GM10847 (cell line): ENCODE measurements around the gene ZNF462.

Source experiments
- POLR2A ChIP-seq: IDR thresholded peaks from 2 replicates; pipeline ENCODE4 v1.6.1; 2011; ENCODE audit not compliant: insufficient read length; ENCODE audit errors: extremely low read depth

ZNF462 gene

DNA sequence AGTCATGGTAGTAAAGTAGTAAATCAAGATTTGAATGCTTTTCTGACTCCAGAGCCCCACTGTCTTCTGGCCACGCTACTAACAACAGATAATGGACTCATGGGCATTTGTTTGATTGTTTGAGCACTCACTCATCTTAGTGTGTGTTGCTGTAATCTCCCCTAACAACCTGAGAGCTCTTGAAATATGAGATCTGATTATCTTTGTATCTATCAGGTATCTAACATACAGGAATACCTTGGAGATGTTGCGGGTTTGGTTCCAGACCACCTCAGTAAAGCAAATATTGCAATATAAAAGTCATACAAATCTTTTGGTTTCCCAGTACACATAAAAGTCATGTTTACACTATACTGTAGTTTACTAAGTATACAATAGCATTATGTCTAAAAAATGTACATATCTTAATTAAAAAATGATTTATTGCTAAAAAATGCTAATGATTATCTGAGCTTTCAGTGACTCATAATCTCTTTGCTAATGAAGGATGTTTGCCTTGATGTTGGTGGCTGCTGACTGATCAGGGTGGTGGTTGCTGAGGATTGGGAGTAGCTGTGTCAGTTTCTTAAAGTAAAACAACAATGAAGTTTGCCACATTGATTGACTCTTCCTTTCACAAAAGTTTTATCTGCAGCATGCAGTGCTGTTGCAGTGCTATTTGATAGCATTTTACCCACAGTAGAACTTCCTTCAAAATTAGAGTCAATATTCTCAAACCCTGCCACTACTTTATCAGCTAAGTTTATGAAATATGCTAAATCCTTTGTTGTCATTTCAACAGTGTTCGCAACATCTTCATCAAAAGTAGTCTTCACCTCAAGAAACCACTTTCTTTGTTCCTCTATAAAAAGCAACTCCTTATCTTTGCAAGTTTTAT, 92.2 kb downstream of the ZNF462 start:
- TF ChIP-seq POLR2A = no peak

DNA sequence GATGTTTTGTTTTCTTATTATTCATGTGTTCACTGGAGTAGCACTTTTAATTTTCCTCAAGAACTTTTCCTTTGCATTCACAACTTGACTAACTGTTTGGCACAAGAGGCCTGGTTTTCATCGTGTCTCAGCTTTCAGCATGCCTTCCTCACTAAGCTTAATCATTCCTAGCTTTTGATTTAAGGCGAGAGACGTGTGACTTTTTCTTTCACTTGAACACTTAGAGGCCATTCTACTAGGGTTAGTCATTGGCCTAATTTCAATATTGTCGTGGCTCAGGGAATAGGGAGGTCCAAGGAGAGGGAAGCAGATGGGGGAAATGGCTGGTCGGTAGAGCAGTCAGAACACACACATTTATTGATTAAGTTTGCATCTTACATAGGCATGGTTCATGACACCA, 94.0 kb downstream of the ZNF462 start:
- no peak for TF ChIP-seq POLR2A

- TF ChIP-seq POLR2A = no peak
These were observed 96.1 kb downstream of the ZNF462 start for GRCh38 chr9:106958955-106959657.

- TF ChIP-seq POLR2A = no peak
These were observed 97.3 kb downstream of the ZNF462 start for GRCh38 chr9:106960258-106960657.

- no peak for TF ChIP-seq POLR2A
These were observed 98.7 kb downstream of the ZNF462 start for GRCh38 chr9:106961623-106962022.

DNA sequence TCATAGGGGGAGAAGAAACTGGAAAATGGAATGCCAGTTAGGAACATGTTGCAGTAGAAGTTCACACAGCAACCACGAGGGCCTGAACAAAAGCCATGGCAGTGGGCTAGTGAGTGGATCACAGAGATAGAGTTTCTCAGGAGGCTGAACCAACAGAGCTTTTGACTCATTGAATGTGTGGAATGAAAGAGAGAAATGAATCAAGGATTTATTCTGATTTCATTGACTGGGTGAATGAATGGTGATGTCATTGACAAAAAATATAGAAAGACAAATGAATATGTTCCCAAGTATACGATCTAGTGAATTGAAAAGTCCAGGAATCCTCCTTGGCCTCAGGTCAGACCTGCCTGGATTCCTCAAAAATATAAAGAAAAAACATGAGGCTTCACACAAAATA, 99.2 kb downstream of the ZNF462 start:
- no peak for TF ChIP-seq POLR2A

DNA sequence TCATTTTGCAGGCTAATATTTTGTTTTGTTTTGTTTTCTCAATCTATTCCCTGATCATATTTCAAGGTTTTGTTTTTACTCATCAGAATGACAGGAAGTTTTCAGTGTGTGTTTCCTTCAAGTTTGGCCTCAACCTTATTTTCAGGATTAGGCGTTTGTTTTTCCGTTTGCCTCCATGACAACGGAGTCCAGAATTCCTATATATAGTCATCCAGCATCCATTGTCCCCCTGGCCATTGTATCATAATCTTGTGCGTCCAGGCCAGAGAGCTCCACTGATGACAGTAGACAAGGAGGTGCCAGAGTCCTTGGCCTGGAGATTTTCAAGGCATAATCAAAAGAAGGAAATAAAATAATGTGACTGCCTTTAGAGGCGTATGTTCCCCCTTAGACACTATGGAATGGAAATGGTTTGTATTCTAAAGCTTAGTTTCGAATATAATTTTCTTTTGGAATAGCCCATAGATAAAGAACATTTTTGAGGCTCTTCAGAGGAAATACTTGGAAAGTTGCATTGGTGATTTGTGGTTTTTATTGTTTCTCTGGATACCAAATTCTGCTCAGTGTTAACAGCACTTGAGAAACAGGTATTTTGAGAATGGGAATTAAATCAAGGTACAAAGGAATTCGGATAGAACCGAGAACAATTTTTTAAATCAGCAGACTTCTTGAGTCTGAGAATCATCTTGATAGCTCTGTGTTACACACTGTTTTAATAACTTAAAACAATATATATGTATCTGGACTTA, 99.8 kb downstream of the ZNF462 start:
- TF ChIP-seq POLR2A = no peak

DNA sequence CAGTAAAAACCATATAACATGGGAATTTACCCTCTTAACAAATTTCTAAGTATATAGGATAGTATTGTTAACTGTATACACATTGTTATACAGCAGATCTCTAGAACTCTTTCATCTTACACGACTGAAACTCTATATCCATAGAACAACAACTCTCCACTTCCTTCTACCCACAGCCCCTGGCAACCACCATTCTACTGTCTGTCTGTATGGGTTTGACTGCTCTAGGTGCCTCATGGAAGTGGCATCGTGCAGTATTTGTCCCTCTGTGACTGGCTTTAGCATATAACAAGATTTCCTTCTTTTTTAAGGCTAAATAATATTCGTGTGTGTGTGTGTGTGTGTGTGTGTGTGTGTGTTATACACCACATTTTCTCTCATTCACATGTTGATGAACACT, 100.7 kb downstream of the ZNF462 start:
- TF ChIP-seq POLR2A = no peak

- no peak for TF ChIP-seq POLR2A
These were observed 101.4 kb downstream of the ZNF462 start for GRCh38 chr9:106964329-106964728.

GRCh38 chr9:106964822-106965525, 102.0 kb downstream of the ZNF462 start:
- no peak for TF ChIP-seq POLR2A

DNA sequence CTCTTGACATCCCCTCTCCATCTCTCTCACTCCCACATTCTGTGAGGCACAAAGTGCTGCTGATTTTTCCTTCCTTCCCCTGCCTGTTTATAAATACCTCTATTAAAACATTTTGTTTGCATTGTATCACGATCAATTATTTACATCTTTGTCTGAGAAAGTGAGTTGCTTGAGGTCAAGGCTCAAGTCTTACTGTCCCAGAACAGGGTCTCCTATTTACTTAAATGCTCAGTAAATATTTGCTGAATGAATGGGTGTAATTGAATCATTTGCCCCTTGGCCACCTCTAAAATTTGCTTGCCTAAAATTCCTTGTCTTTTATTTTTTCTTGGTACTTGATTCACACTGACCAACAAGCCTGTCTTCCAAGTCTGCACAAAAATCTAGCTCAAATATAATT, 103.5 kb downstream of the ZNF462 start:
- TF ChIP-seq POLR2A = no peak

DNA sequence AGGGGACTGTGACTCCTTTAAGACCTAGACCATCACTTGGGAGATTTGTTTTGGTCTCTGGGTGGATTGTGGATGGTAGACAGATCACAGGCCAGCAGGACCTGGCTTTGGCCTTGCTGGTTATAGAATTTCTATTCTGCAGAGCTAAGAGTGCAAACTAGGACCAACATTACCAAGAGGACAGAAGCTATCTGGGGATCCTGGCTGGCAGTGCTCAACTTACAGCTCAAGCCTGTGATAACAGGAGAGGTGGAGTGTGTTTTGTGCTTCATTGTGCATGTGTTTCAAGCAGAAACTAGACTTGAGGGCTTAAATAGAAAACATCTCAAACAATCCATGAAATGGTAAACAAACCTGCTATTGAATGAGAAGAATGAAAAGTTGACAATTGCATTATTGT, 106.7 kb downstream of the ZNF462 start:
- TF ChIP-seq POLR2A = no peak

DNA sequence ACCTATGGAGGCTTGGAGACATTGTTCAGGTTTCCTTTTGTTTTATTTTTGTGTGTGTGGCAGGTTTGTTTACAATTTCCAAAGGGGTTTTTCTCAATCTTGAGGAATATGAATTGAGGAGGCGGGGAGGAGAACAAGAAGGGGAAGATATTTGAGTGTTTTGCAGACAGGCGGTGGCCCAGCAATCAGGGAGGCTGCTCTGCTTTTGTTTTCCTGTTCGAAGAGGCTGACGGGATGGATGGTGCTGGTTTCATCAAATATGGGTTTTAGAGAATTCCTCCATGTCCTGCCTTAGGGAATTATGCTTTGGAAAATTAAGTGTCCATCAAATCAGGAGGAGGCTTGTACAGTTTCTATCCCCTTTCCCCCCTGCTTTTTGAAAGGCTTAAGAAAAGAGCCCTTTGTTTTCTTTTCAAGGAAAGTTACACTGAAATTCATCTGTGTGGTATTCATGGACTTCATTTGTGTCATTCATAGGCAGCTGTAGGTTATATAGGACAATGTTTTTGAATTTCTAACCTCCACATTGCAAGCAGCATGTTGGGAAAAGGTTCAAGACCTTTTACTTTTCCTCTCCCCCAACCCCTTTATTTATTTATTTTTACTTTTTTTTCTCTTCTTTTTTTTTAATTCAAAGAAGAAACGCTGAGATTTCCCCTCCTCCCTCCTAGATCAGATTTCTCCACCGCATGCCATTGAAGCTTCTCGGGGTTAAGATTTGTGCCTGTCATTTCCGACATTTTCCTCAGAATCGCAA, 107.4 kb downstream of the ZNF462 start:
- no peak for TF ChIP-seq POLR2A

GRCh38 chr9:106970976-106971457, 108.1 kb downstream of the ZNF462 start:
- no peak for TF ChIP-seq POLR2A
